Hematopoietic multipotent progenitor cell treated with erythropoietin and hydrocortisone succinate and interleukin-3 and kit ligand, for 17 days (in vitro differentiated cells): ENCODE measurements around the gene FAM25G.

ENCODE experiments used
- DNase-seq: peaks from one replicate; pipeline ENCODE4 v3.0.0-alpha.2; 2015; ENCODE audit warnings: low spot score

Gene FAM25G

GRCh38 chr10:47449102-47449978, 42.2 kb downstream of the FAM25G start:
- no peak for DNase-seq

DNA sequence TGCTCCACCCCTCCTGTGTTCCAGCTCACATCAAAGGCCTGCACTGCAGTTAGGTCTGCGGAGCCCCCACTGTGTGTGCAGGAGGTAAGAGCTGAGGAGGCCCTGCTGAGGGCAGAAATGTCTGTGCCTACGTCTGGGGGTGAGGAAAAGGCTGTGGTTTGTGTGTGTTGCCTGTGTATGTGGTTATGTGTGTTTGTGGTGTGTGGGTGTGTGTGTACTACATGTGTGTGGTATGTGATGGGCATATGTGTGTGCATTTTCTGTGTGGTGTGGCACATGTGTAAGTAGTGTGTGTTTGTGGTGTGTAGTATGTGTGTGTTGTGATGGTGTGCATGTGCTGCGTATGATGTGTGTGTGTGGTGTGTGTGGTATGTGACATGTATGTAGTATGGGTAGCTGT, 43.8 kb downstream of the FAM25G start:
- no peak for DNase-seq

DNA sequence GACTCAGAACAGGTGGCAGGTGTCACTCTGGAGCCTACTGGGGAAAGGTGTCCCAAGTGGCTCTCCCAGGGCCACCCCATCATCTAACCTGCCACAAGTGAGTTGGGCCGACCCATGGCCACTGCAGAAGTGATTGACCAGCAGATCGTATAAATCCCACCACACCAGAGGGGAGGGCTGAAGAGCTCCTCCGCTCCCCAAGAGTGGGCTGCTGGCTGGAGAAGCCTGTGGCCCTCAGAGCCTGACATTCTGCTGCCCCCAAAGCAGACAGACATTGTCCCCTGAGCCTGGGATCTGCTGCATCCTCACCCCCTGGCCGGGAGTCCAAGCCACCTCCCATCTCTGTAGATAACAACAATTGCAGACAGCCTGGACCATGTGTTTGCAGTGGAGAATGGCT, 44.3 kb downstream of the FAM25G start:
- DNase-seq = no peak

DNA sequence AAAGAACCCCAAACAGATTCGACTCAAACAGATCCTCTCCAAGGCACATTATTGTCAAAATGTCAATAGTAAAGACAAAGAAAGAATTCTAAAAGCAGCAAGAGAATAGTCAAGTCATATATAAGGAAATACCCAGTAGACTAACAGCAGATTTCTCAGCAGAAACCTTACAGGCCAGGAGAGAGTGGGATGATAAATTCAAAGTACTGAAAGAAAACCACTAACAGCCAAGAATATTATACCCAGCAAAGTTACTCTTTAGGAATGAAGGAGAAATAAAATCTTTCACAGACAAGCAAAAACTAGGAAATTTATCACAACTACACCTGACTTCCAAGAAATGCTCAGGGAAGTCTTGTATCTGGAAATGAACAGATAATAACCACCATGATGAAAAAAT, 45.8 kb downstream of the FAM25G start:
- no peak for DNase-seq

DNA sequence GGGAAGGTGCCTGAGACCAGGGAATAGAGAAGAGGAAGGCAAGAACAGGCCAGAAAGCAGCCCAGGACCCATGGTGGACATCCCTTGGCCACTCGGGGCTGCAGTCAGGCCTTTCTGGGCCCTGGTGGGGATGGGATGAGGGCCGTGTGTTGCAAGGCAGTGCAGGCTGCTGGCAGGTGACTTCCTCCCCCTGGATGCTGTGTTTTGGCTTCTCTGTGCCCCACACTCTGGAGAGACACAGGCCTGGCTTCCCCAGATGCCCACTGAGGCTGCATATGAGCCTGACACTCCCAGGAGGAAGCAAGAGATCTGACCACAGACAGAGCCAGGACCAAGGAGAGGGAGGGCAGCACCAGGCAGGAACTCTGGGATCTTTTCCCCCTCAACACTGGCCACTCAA, 47.5 kb downstream of the FAM25G start:
- DNase-seq = no peak

DNA sequence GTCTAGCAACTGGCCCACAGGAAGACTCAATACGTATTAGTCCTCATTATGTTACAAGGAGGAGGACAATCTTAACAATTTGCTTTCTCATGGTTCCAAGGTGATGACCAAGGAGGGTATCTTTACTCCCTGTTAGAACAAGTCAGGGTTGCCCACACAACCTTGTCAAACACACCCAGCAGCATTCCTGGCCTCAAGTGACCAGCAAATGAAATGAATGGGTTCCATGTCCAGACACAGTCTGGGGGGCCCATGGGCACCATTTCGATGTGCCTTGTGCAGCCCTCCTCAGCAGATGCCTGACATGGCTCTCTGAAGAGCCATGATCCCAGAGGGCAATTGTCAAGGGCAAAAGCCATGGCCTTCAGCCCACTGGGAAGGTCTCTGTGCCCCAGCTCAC, 48.4 kb downstream of the FAM25G start:
- DNase-seq = no peak

GRCh38 chr10:47442351-47442750, 49.1 kb downstream of the FAM25G start:
- no peak for DNase-seq

- DNase-seq = no peak
These were observed 49.6 kb downstream of the FAM25G start for GRCh38 chr10:47441938-47442337.

GRCh38 chr10:47440207-47440606, 51.3 kb downstream of the FAM25G start:
- no peak for DNase-seq

DNA sequence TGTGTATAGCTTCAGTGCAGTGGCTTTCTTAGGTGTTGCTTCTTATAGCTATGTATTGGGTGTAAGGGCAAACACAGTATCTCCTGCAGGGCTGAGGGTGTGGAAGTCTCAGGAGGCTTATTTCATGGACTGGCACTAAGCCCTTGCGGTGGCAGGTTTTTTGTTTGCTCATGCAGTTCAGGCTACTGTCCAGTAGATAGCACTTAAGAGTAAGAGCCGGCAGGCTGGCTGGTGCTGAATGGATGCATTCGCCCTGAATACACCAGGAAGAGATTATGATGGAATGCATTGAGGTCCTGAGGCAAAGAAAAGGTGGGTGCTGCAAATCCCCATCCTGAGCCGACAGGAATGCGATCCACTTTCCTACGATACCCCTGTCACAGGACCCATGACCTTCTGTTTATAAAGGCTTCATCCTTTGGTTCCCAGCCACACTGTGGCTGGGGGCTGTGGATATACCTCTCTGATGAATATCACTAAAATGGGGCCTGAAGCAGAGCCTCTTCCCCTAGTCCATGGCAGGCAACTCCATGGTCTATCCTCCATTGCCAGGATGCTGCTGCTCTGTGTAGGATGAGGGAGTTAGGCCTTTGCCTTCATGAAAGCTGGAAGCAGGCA, 52.5 kb downstream of the FAM25G start:
- no peak for DNase-seq
